HepG2 (cell line): ENCODE results near the gene FZD4. TPM values are rescaled to one million over a fixed set of nuclear protein-coding genes. Genes with fewer than 3 reads are reported as not detected.

ENCODE experiments used
- AGO1 ChIP-seq: fragments of 200-400 bp; formaldehyde crosslinking; IDR thresholded peaks from 2 replicates; pipeline ENCODE4 v1.6.1; 2017; ENCODE audit warnings: mild to moderate bottlenecking, low read depth, low read length, moderate library complexity; ENCODE audit not compliant: poor library complexity, severe bottlenecking
- BRCA1 ChIP-seq: sonication (generic); formaldehyde crosslinking; IDR thresholded peaks from 2 replicates; pipeline ENCODE4 v1.4.0; 2020; ENCODE audit warnings: missing genetic modification reagents
- CREB1 ChIP-seq, 2 experiments: fragments of 450-650 bp in 1 of 2; IDR thresholded peaks; 2 replicates each; pipeline ENCODE4 v1.6.1; 2016 to 2017; ENCODE audit warnings: control low read depth in 1 of 2, mild to moderate bottlenecking in 1 of 2, missing compliant biosample characterization in 1 of 2, missing genetic modification characterization in 1 of 2
- E2F5 ChIP-seq: sonication (generic); formaldehyde crosslinking; conservative IDR thresholded peaks from 2 replicates; pipeline ENCODE4 v1.4.0; 2020; ENCODE audit warnings: missing genetic modification reagents
- FOXP4 ChIP-seq: sonication (generic); formaldehyde crosslinking; IDR thresholded peaks from 2 replicates; pipeline ENCODE4 v1.4.0; 2020; ENCODE audit warnings: missing genetic modification reagents
- HDAC1 ChIP-seq: sonication (generic); formaldehyde crosslinking; IDR thresholded peaks from 2 replicates; pipeline ENCODE4 v1.5.1; 2020; ENCODE audit warnings: mild to moderate bottlenecking, missing genetic modification reagents
- REST ChIP-seq, 2 experiments: IDR thresholded peaks; 2 replicates each; pipeline ENCODE4 v1.6.1; 2011 to 2012; ENCODE audit warnings: low read length in 2 of 2, borderline replicate concordance in 1 of 2, low read depth in 1 of 2, mild to moderate bottlenecking in 1 of 2, moderate library complexity in 1 of 2
- SATB2 ChIP-seq: sonication (generic); formaldehyde crosslinking; IDR thresholded peaks from 2 replicates; pipeline ENCODE4 v1.5.0; 2020; ENCODE audit warnings: missing genetic modification reagents
- SMYD3 ChIP-seq: sonication (generic); formaldehyde crosslinking; IDR thresholded peaks from 2 replicates; pipeline ENCODE4 v1.8.1; 2023; ENCODE audit warnings: mild to moderate bottlenecking, missing genetic modification reagents
- SUZ12 ChIP-seq: fragments of 150-350 bp; IDR thresholded peaks from 2 replicates; pipeline ENCODE4 v1.6.1; 2014; ENCODE audit warnings: low read depth, low read length
- TP53 ChIP-seq: sonication (generic); formaldehyde crosslinking; conservative IDR thresholded peaks from 2 replicates; pipeline ENCODE4 v1.4.0; 2020; ENCODE audit warnings: missing genetic modification reagents
- ZNF121 ChIP-seq: sonication (generic); formaldehyde crosslinking; IDR thresholded peaks from 2 replicates; pipeline ENCODE4 v1.5.0; 2020; ENCODE audit warnings: mild to moderate bottlenecking, missing genetic modification reagents
- ZNF20 ChIP-seq: sonication (generic); formaldehyde crosslinking; IDR thresholded peaks from 2 replicates; pipeline ENCODE4 v1.4.0; 2020; ENCODE audit warnings: mild to moderate bottlenecking, moderate library complexity, missing genetic modification reagents
- ZNF558 ChIP-seq: sonication (generic); formaldehyde crosslinking; IDR thresholded peaks from 2 replicates; pipeline ENCODE4 v1.9.0; 2022; ENCODE audit warnings: mild to moderate bottlenecking, missing genetic modification reagents, borderline replicate concordance
- ZNF713 ChIP-seq: sonication (generic); formaldehyde crosslinking; IDR thresholded peaks from 2 replicates; pipeline ENCODE4 v1.4.0; 2020; ENCODE audit warnings: mild to moderate bottlenecking, missing genetic modification reagents
- ZNF782 ChIP-seq: sonication (generic); formaldehyde crosslinking; IDR thresholded peaks from 2 replicates; pipeline ENCODE4 v1.4.0; 2020; ENCODE audit warnings: missing genetic modification reagents, mild to moderate bottlenecking, borderline replicate concordance
- ZNF790 ChIP-seq: sonication (generic); formaldehyde crosslinking; IDR thresholded peaks from 2 replicates; pipeline ENCODE4 v1.8.0; 2022; ENCODE audit warnings: missing genetic modification reagents, mild to moderate bottlenecking, borderline replicate concordance
- polyA plus RNA-seq, 8 experiments: library from polyadenylated mRNA; depleted of rRNA in 3 of 8; stranded (reverse) in 7 of 8; unstranded in 1 of 8; fragments of >200 nt; fragmentation: Illumina TruSeq in 4 of 8; extraction: Trizol in 4 of 8; gene quantifications; 2 replicates each; pipeline versions ENCODE4 v1.2.1 to v1.2.3, GENCODE V29; 2011 to 2016; ENCODE audit warnings: low read depth in 4 of 8, missing spikeins in 1 of 8, mixed read lengths in 1 of 8; ENCODE audit not compliant: insufficient read depth in 1 of 8
- total RNA-seq, 5 experiments: library from RNA; depleted of rRNA; stranded (reverse); fragments of >200 nt; fragmentation: Illumina TruSeq; extraction: Trizol; gene quantifications; 2 replicates each; pipeline ENCODE4 v1.2.3, GENCODE V29; 2016; ENCODE audit warnings: low read depth in 1 of 5
- TF ChIP-seq, protein P1 (sequence below): sonication (generic); formaldehyde crosslinking; conservative IDR thresholded peaks from 2 replicates; pipeline ENCODE4 v1.4.0; 2020; ENCODE audit warnings: missing genetic modification reagents
- TF ChIP-seq, protein P2 (sequence below): sonication (generic); formaldehyde crosslinking; IDR thresholded peaks from 2 replicates; pipeline ENCODE4 v1.5.1; 2020; ENCODE audit warnings: mild to moderate bottlenecking, missing genetic modification reagents, moderate library complexity

Gene FZD4
- total and polyA plus RNA-seq, 2 of the 13 experiments (the other 11 are each of a cell fraction or from before 2014, with no cell fraction given) = 46.5 to 70.4 TPM

- TF ChIP-seq, protein P1, sequence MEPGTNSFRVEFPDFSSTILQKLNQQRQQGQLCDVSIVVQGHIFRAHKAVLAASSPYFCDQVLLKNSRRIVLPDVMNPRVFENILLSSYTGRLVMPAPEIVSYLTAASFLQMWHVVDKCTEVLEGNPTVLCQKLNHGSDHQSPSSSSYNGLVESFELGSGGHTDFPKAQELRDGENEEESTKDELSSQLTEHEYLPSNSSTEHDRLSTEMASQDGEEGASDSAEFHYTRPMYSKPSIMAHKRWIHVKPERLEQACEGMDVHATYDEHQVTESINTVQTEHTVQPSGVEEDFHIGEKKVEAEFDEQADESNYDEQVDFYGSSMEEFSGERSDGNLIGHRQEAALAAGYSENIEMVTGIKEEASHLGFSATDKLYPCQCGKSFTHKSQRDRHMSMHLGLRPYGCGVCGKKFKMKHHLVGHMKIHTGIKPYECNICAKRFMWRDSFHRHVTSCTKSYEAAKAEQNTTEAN (CRISPR knock-in tag) = 0 out of 2 replicates have a peak, but pooled peaks have one; percentile 3
- 0 out of 2 replicates have a peak, but pooled peaks have one; percentile 7 for TF ChIP-seq SATB2 (CRISPR knock-in tag)
- peak; percentile 8; the same call in 1 of the 2 replicates for TF ChIP-seq ZNF713 (CRISPR knock-in tag)
- peak in 1 of 2 experiments; percentile 47; a peak in 1 of 4 replicates for TF ChIP-seq REST (IDR thresholded peaks at IDR 0.05; ENCODE audit: borderline replicate concordance in 1 of 2, low read depth in 1 of 2, low read length in 2 of 2)
- TF ChIP-seq, protein P2, sequence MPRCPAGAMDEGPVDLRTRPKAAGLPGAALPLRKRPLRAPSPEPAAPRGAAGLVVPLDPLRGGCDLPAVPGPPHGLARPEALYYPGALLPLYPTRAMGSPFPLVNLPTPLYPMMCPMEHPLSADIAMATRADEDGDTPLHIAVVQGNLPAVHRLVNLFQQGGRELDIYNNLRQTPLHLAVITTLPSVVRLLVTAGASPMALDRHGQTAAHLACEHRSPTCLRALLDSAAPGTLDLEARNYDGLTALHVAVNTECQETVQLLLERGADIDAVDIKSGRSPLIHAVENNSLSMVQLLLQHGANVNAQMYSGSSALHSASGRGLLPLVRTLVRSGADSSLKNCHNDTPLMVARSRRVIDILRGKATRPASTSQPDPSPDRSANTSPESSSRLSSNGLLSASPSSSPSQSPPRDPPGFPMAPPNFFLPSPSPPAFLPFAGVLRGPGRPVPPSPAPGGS (CRISPR knock-in tag) = 0 out of 2 replicates have a peak, but pooled peaks have one; percentile 5
- TF ChIP-seq ZNF782 (CRISPR knock-in tag) = no peak
- TF ChIP-seq AGO1 = peak; percentile 38
- no peak for TF ChIP-seq ZNF121 (CRISPR knock-in tag)
- TF ChIP-seq SMYD3 = no peak
- TF ChIP-seq E2F5 (CRISPR knock-in tag) = 0 out of 2 replicates have a peak, but pooled peaks have one; percentile 19
- TF ChIP-seq SUZ12 = no peak
- TF ChIP-seq TP53 = no peak
- TF ChIP-seq HDAC1 (CRISPR knock-in tag) = 0 out of 2 replicates have a peak, but pooled peaks have one; percentile 25
- peak; percentile 45; the same call in 1 of the 2 replicates for TF ChIP-seq ZNF558 (CRISPR knock-in tag)
- TF ChIP-seq ZNF20 (CRISPR knock-in tag) = no peak
- TF ChIP-seq ZNF790 (CRISPR knock-in tag) = no peak
- TF ChIP-seq FOXP4 (CRISPR knock-in tag) = 0 out of 2 replicates have a peak, but pooled peaks have one; percentile 14
- TF ChIP-seq BRCA1 (CRISPR knock-in tag) = peak; percentile 23; the same call in 1 of the 2 replicates
- TF ChIP-seq CREB1 (IDR thresholded peaks at IDR 0.05) = no peak
- TF ChIP-seq CREB1 (CRISPR knock-in tag; IDR thresholded peaks at IDR 0.05) = no peak
Measured at GRCh38 chr11:86955111-86955360, 159 bp downstream of the FZD4 start (continued).
